SIG-M5 treated with dmso at 0.1 percent for 504 hours (cell line): Measurements from ENCODE around the gene GRIK4.
A peak's percentile ranks its signal among the peaks of the same experiment; 100 is the strongest.

Source experiments
- DNase-seq: peaks from one replicate; lab custom pipeline; 2025; ENCODE audit not compliant: unreplicated experiment; lab: John Stamatoyannopoulos, UW

GRIK4 gene

DNA sequence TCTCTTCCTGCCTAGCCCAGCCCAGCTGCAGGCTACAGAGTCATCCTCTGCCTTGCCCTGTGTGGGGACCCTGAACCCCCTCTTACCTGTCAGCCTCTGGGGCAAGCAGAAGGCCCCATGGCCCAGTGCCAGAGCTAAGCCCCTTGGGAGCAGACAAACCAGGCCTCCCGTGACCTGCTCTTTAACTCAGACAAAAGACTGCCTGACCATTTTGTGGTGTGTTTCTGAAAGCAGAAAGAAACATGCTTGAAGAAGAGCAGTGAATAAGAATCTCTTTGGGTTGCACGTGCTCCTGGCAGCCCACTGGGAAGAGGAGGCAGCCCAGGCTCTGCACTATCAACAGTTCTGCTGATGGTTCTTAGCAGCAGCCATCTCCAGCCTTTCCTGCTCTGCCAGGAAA, 118.6 kb downstream of the GRIK4 start:
- no peak for DNase-seq

- DNase-seq, result no peak
Observed at GRCh38 chr11:120632579-120632978, 121.0 kb downstream of the GRIK4 start.

GRCh38 chr11:120633616-120634393, 122.3 kb downstream of the GRIK4 start:
- no peak for DNase-seq

DNA sequence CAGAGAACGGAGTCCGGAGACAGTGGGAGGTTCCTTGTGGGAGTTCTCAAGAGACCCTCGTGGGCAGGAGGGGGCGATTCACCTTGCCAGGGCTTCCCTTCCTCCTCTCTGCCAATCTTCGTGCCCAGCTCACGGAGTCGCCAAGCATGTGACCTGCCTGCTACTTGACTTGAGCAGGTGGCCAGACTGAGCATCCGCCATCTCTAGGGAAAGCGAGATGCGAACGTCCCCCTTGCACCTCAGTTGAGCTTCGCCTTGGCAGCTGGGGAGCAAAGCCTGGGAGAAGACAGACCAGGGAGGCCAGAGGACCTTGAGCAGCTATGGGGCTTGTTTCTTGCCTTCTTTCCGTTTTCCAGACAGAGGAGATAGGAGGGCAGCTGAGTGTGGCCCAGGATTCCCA, 123.2 kb downstream of the GRIK4 start:
- DNase-seq, result no peak

DNA sequence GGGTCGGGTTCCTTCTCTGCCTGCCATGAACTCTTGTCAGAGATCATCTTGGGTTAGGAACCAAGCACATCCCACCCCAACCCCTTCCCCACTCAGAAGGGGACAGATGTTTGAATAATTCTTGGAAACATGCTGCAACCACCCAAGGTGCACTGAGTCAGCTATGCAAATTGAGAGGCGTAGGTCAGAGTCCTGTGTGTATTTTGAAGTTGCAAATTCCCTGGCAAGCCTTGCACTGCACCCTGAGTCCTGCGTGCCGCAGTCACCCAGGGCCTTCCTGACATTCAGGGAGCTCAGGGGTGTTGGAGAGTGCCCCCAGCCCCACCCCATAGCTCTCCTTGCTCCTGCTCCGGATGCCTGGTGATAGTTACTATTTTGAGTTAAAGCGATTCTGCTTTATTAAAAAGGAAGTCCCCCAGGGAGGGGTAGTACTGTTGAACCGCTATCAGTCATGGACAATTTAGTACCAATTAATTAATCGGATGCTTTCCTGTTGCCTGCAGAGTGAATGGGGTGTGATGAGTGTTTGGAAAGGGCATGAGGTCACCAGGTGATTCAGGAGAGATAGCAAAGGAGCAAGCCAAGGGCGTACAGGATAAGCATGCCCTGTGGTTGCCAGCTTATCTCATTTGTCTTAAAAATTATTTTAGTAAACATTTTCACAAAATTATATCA, 123.7 kb downstream of the GRIK4 start:
- DNase-seq, result no peak

DNA sequence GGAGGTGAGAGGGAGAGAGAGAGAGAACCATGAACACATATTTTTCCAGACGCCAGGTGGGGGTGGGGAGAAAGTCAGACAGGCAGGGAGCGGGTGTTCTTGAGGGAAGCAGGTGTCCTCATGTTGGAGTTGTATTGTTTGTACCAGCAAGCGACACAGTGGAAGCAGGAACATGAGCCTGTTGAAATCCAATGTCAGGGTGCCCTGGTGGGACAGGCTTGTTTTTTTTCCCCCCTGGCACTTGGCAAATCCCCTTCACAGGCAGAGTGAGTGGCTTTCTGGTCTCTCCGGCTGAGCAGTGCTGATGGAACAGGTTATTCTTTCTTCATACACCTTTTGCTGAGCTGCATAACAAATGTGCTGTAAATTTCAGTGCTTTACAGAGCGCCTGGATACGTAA, 125.6 kb downstream of the GRIK4 start:
- DNase-seq, result no peak

- DNase-seq, result no peak
Observed at GRCh38 chr11:120642196-120642894, 130.8 kb downstream of the GRIK4 start.

GRCh38 chr11:120643284-120643683, 131.7 kb downstream of the GRIK4 start:
- no peak for DNase-seq

DNA sequence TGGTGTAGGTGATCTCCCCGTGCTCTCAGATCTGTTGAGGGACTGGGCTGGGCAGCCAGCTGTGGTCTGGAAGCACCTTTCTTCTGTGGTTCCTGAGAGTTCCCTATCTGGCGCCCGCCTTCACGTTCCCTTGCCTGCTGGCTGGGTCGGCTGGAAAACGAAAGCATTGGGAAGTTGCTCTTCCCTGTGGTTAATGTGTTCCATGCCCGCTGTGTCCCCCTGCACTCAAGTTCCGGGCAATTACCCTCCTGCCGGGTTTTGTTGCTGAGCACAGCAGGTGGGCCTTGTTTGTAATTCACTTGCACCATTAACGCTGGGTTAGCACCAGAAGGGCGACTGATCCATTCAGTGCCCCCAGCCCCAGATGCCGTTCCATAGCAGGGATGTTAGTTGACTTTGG, 134.1 kb downstream of the GRIK4 start:
- DNase-seq, result no peak

DNA sequence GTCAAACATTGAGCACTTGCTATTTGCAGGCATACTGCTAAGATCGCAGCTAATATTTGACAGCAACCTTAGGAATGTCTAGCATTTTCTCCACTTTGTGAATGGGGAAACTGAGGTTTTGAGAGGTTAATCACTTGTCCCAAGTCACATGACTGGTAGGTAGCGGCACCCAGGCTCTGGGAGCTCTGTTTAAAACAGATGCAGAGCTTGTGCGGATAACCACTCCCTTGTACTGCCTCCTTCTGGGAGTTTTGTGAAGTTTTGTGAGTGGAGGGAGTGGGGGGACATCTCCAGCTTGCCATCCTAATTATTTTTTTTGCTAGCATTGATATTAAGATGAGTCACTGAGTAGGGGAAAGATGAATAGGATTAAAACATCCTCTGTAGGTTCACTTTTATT, 134.7 kb downstream of the GRIK4 start:
- DNase-seq, result no peak

- DNase-seq, result no peak
Observed at GRCh38 chr11:120647681-120648080, 136.1 kb downstream of the GRIK4 start.

DNA sequence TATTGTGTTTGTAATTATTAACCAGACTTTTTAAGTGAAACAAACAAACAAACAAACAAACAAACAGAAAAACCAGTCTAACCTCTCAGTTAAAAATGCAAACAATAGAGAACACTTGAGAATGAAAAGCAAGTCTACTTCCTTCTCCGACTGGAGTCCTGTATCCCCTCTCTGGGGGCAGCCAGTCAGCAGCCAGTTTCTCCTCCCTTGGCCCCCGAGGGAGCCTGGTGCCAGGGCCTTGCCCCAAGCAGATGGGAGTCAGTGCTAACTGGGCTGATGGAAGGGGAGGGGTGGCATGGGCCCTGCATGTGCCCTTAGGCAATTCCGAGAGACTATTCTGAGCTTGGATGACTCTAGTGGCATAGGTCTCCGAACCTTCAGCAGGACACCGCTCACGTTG, 137.2 kb downstream of the GRIK4 start:
- DNase-seq, result no peak

GRCh38 chr11:120649316-120649715, 137.8 kb downstream of the GRIK4 start:
- DNase-seq, result no peak

DNA sequence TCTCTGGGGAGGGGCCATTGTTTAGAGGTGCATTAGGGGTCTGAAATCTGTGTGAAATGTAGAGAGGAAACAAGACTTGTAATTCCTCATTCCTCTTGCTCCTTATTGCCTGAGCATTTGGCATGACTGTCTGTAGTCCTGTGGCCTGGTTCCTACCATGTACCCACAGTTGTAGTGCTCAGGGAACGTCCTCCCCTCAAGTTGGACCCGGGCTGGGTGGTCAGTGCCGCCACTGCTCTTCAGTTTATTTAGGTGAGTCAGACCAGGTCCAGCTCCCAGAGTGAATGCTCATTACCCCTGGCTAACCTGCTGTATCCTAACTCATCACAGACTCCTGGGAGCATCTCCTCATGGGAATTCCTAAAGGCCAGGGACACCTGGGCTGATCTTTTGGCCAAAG, 139.8 kb downstream of the GRIK4 start:
- DNase-seq, result no peak

GRCh38 chr11:120651836-120652235, 140.3 kb downstream of the GRIK4 start:
- no peak for DNase-seq

DNA sequence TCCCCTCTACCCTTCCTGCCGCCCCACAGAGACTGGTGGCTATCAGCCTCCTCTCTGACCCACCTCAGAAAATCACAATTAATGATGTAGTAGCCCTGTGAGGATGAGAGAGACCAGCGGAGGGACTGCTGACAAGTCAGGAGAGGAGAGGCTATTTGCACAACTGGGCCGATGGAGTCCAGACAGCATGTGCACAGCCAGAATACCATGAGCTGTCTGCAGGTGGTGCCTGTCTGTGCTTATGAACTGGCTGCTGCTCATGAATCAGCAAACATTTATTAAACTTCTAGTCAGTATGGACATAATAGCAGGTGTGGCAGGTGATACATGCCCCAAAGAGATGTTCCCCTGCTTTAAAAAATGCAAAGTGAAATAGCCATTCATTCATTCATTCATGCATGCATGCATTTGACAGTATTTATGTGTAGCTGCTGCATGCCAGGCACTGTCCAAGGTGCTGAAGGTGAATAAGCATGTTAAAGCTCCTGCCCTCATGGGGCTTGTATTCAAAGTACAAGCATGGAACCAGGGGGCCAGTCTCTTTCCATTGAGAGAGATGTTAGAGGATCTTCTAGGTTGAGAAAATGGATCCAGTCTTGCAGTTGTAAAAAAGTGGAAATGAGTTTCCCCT, 141.3 kb downstream of the GRIK4 start:
- no peak for DNase-seq

GRCh38 chr11:120655589-120655988, 144.0 kb downstream of the GRIK4 start:
- no peak for DNase-seq

GRCh38 chr11:120657306-120658070, 145.9 kb downstream of the GRIK4 start:
- DNase-seq, result no peak

- DNase-seq, result peak; percentile 7
Observed at GRCh38 chr11:120658071-120658423, 146.5 kb downstream of the GRIK4 start.

- no peak for DNase-seq
Observed at GRCh38 chr11:120659076-120659475, 147.5 kb downstream of the GRIK4 start.

DNA sequence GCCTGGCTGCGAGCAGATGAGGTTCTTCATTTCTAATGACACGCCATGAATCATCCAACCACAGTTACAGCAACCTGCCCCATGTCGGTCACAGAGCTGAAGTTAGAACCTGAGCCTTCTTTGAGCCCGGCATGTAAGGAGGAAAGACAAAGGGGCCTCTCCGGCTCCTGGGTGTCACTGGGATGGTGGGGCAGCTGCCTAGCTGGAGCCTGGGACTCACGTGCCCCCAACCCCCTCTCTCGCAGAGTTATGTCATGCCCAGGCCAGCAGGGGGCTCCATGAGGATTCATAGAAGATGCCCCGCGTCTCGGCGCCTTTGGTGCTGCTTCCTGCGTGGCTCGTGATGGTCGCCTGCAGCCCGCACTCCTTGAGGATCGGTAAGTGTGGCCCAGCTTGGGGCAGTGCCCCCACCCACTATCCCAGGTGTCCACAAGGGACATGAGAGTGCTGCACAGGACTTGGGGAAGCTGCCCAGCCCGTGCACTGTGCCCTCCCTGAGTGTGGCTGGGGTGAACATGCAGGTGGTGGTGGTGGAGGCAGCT, 148.5 kb downstream of the GRIK4 start:
- peak; percentile 29 for DNase-seq
